Stomach (tissue), 4 donors: ENCODE results near the gene IPMK.

Source experiments
- CTCF ChIP-seq, 7 experiments: fragments of 450-650 bp in 4 of 7; fragments of 200-600 bp in 3 of 7; sonication (generic) in 3 of 7; IDR thresholded peaks; one replicate each; pipeline ENCODE4 v1.5.1; 2016 to 2019; ENCODE audit warnings: antibody characterized with exemption in 7 of 7, control low read depth in 2 of 7, mild to moderate bottlenecking in 1 of 7
- POLR2A ChIP-seq, 4 donors: fragments of 450-650 bp; IDR thresholded peaks; one replicate each; pipeline ENCODE4 v1.6.1; 2016; ENCODE audit warnings: antibody characterized with exemption in 4 of 4, control low read depth in 2 of 4, mild to moderate bottlenecking in 1 of 4, moderate library complexity in 1 of 4

- TF ChIP-seq CTCF (IDR thresholded peaks at IDR 0.05) (no peak), POLR2A (IDR thresholded peaks at IDR 0.05) (no peak)
Measured at GRCh38 chr10:58150290-58150689, 117.4 kb downstream of the IPMK start.
